GM21423 (cell line): ENCODE measurements around the gene GLIPR1L2.
A peak's percentile ranks its signal among the peaks of the same experiment; 100 is the strongest.

ENCODE experiments used
- ATAC-seq: cut with Tn5 transposase; IDR thresholded peaks from one replicate; pipeline ENCODE4 v1.9.1; 2021; ENCODE audit warnings: mild to moderate bottlenecking, moderate library complexity; ENCODE audit not compliant: unreplicated experiment

GLIPR1L2 gene

GRCh38 chr12:75471902-75472890 lies 81.3 kb downstream of the GLIPR1L2 start:
- peak; percentile 52 for ATAC-seq

- ATAC-seq: no peak
Observed at GRCh38 chr12:75474116-75474515, 83.2 kb downstream of the GLIPR1L2 start.

GRCh38 chr12:75476071-75476470 lies 85.2 kb downstream of the GLIPR1L2 start:
- ATAC-seq: no peak

DNA sequence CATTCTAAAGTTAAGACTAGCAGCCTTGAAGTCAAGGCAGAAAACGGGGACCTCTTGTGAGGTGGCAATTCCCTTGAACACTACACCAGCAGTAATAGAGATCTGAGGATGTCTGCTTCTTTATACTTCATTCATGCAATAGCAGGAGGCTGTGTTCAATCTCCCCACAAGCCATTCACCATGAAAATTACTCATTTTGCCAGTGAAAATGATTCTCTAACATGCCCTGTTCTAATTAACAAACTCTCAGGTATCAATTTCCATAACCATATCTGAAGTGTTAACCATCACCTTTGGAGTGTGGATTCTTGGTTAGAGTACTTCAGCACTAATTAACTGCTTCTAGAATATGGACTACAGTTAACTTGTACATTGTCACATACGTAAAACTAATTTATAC lies 86.2 kb downstream of the GLIPR1L2 start:
- ATAC-seq: no peak

DNA sequence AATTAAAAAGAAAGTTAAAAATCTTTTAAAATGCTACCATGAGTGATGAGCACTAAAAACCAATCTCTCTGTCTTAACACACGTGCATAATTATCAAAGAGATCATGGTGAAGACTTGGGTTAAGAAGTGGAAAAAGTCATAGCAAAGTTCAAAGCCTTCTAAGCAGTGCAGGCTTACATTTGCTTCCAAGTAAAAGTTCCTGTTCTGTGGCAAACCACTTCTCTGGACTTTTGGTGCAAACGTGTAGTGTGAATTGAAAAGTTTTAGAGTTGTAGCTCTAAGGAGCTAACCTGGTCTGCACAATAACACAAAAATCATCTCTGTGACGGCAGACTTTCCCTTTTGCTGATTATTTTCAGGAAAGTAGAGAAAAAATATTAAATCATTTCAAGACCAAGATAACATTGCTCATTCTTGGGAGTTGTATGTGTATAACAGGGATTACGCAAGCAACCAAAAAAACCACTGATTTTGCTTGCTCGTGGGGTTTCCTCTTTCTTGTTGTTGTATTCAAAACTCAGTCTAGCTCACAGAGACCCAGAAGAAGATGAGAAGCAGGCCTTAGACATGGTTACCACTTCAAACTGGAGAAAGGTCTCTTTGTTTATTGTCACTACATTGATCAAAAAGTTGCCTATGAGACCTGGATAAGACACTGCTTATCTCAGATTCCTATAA lies 87.4 kb downstream of the GLIPR1L2 start:
- peak; percentile 27 for ATAC-seq

- ATAC-seq: peak; percentile 32
Observed at GRCh38 chr12:75479963-75480461, 89.1 kb downstream of the GLIPR1L2 start.

DNA sequence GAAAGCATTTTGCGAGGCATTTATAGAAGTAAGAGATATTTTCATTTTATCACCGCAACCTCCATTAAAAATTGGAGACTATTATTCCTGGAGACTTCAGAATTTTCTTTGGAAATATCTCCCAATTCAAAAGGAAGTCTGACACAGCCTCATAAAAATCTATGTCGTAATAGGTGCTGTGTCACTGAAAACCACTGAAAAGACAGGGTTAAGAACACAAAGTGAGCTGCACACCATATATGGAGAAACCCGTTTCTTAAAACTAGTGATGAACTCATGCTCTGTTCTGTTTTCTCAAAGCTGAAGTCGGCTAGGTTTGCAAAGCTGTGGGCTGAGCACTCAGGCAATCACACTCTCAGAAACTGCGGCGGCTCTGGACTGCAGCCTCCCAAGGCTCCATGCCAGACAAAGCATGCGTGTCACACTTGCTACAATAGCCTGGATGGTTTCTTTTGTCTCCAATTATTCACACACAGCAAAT lies 89.6 kb downstream of the GLIPR1L2 start, which contains the start of gene GLIPR1:
Gene GLIPR1 (plus strand): TSS at position 287 of the 481 bp plus-strand sequence. CDS start 126 bp downstream, at position 413.
- ATAC-seq: peak; percentile 86

DNA sequence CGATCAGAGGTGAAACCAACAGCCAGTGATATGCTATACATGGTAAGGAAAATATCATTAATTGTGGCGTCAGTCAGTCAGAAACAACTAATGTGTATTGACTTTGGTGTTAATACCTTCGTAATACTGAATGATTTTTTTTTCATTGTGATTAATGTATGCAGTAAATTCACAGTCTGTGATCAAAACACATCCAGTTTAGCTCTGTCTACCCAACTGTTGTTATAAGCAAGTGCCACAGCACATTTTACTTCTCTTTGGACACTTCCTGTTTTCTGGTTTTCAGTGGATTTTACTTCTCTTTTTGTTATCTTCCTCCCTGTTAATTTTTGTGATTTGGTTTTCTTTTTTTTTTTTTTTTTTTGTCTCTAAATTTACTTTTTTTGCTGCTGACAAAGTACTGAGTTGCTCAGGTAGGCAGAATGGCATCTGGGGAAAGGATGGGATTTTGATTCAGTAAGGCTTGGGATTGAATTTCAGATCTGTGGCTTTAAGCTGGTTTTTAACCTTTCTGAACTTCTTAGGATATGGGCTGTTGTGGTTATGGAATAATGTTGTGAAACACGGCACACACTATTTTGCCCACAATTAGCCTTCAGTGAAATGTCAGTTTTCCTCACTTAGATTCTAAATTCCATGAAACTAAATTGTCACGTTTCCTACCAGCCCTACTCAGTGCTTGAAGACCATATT lies 90.3 kb downstream of the GLIPR1L2 start:
- ATAC-seq: peak; percentile 10

GRCh38 chr12:75481774-75482173 lies 90.9 kb downstream of the GLIPR1L2 start:
- ATAC-seq: no peak
